ENCODE results near the gene DNAJC7.
"Not testable (repeated sequence)": the region's sequence is repeated elsewhere in the genome, so short reads cannot be mapped to it uniquely, and the experiment has no call there.

DNAJC7 gene

GRCh38 chr17:42027590-42027889, 10.3 kb upstream of the DNAJC7 start:
- no peaks in the 10 kb centered on the region for H3K9me3 ChIP-seq (ENCODE audit: control insufficient read depth, insufficient read depth, low read length)
- H3K4me1 ChIP-seq (ENCODE audit: insufficient read depth, low read length), result peaks cover 29% of the 10 kb centered on the region; the same call in 1 of the 2 replicates
- no peak overlapping the region for H3K9ac ChIP-seq (ENCODE audit: low read depth, low read length)
- H3K36me3 ChIP-seq (ENCODE audit: insufficient read depth, low read length), result peaks cover 14% of the 10 kb centered on the region

- Histone ChIP-seq H3K4me1 (ENCODE audit: insufficient read depth, low read length) (peaks cover 29% of the 10 kb centered on the region; the same call in 1 of the 2 replicates), H3K9me3 (ENCODE audit: control insufficient read depth, insufficient read depth, low read length) (no peaks in the 10 kb centered on the region), H3K9ac (ENCODE audit: low read depth, low read length) (no peak overlapping the region), H3K36me3 (ENCODE audit: insufficient read depth, low read length) (peaks cover 14% of the 10 kb centered on the region)
Measured at GRCh38 chr17:42026857-42027589, 9.8 kb upstream of the DNAJC7 start.

GRCh38 chr17:42025936-42026335, 8.7 kb upstream of the DNAJC7 start:
- peaks cover 18% of the 10 kb centered on the region for H3K36me3 ChIP-seq (ENCODE audit: insufficient read depth, low read length)
- H3K9ac ChIP-seq (ENCODE audit: low read depth, low read length), result no peak overlapping the region
- H3K4me1 ChIP-seq (ENCODE audit: insufficient read depth, low read length), result peaks cover 33% of the 10 kb centered on the region
- H3K9me3 ChIP-seq (ENCODE audit: control insufficient read depth, insufficient read depth, low read length), result no peaks in the 10 kb centered on the region

- H3K4me1 ChIP-seq (ENCODE audit: insufficient read depth, low read length), result peaks cover 33% of the 10 kb centered on the region
- H3K36me3 ChIP-seq (ENCODE audit: insufficient read depth, low read length), result peaks cover 18% of the 10 kb centered on the region
- H3K9ac ChIP-seq (ENCODE audit: low read depth, low read length), result no peak overlapping the region
- H3K9me3 ChIP-seq (ENCODE audit: control insufficient read depth, insufficient read depth, low read length), result no peaks in the 10 kb centered on the region
Measured at GRCh38 chr17:42025191-42025579, 7.9 kb upstream of the DNAJC7 start.

- Histone ChIP-seq H3K36me3 (ENCODE audit: insufficient read depth, low read length) (peaks cover 18% of the 10 kb centered on the region), H3K4me1 (ENCODE audit: insufficient read depth, low read length) (peaks cover 31% of the 10 kb centered on the region), H3K9ac (ENCODE audit: low read depth, low read length) (no peak overlapping the region), H3K9me3 (ENCODE audit: control insufficient read depth, insufficient read depth, low read length) (no peaks in the 10 kb centered on the region)
Measured at GRCh38 chr17:42023524-42024349, 6.5 kb upstream of the DNAJC7 start.

- not testable (repeated sequence) for H3K9me3 ChIP-seq (ENCODE audit: control insufficient read depth, insufficient read depth, low read length)
- Histone ChIP-seq H3K4me1 (ENCODE audit: insufficient read depth, low read length) (peaks cover 13% of the 10 kb centered on the region), H3K9ac (ENCODE audit: low read depth, low read length) (peak overlapping the region; percentile 96; the same call in 1 of the 2 replicates), H3K36me3 (ENCODE audit: insufficient read depth, low read length) (peaks cover 18% of the 10 kb centered on the region)
Measured at GRCh38 chr17:42020845-42021244, 3.6 kb upstream of the DNAJC7 start.

GRCh38 chr17:42019509-42020404, 2.5 kb upstream of the DNAJC7 start, which contains the start of gene NKIRAS2:
NKIRAS2 (plus strand) TSS chr17:42020090; CDS start chr17:42021578, 1,488 bp downstream.
- H3K36me3 ChIP-seq (ENCODE audit: insufficient read depth, low read length), result peaks cover 12% of the 10 kb centered on the region
- peaks cover 9% of the 10 kb centered on the region for H3K4me1 ChIP-seq (ENCODE audit: insufficient read depth, low read length)
- peak within 1 kb of the TSS; percentile 96 for H3K9ac ChIP-seq (ENCODE audit: low read depth, low read length)
- H3K9me3 ChIP-seq (ENCODE audit: control insufficient read depth, insufficient read depth, low read length), result no peaks in the 10 kb centered on the region

- Histone ChIP-seq H3K9me3 (ENCODE audit: control insufficient read depth, insufficient read depth, low read length) (no peaks in the 10 kb centered on the region), H3K36me3 (ENCODE audit: insufficient read depth, low read length) (peaks cover 8% of the 10 kb centered on the region), H3K4me1 (ENCODE audit: insufficient read depth, low read length) (peaks cover 5% of the 10 kb centered on the region), H3K9ac (ENCODE audit: low read depth, low read length) (no peak overlapping the region)
Measured at GRCh38 chr17:42018988-42019387, 1.7 kb upstream of the DNAJC7 start.

- Histone ChIP-seq H3K36me3 (ENCODE audit: insufficient read depth, low read length) (peaks cover 6% of the 10 kb centered on the region), H3K9ac (ENCODE audit: low read depth, low read length) (peak overlapping the region; percentile 93), H3K9me3 (ENCODE audit: control insufficient read depth, insufficient read depth, low read length) (no peaks in the 10 kb centered on the region), H3K4me1 (ENCODE audit: insufficient read depth, low read length) (peaks cover 8% of the 10 kb centered on the region)
Measured at GRCh38 chr17:42018339-42018738, 1.1 kb upstream of the DNAJC7 start.

GRCh38 chr17:42017866-42018200, 594 bp upstream of the DNAJC7 start:
- H3K4me1 ChIP-seq (ENCODE audit: insufficient read depth, low read length), result peaks cover 12% of the 10 kb centered on the region

GRCh38 chr17:42016411-42016831, 818 bp downstream of the DNAJC7 start:
- Histone ChIP-seq H3K4me1 (ENCODE audit: insufficient read depth, low read length) (peaks cover 18% of the 10 kb centered on the region), H3K9ac (ENCODE audit: low read depth, low read length) (peak overlapping the region; percentile 93), H3K9me3 (ENCODE audit: control insufficient read depth, insufficient read depth, low read length) (no peaks in the 10 kb centered on the region), H3K36me3 (ENCODE audit: insufficient read depth, low read length) (peaks cover under 1% of the 10 kb centered on the region; the same call in 1 of the 2 replicates)

More at GRCh38 chr17:42017866-42018200, 594 bp upstream of the DNAJC7 start:
- peak overlapping the region; percentile 93 for H3K9ac ChIP-seq (ENCODE audit: low read depth, low read length)
- H3K9me3 ChIP-seq (ENCODE audit: control insufficient read depth, insufficient read depth, low read length), result no peaks in the 10 kb centered on the region
- H3K36me3 ChIP-seq (ENCODE audit: insufficient read depth, low read length), result peaks cover 4% of the 10 kb centered on the region

GRCh38 chr17:42013740-42014139, 3.5 kb downstream of the DNAJC7 start:
- not testable (repeated sequence) for H3K9ac ChIP-seq (ENCODE audit: low read depth, low read length); H3K36me3 ChIP-seq (ENCODE audit: insufficient read depth, low read length)
- H3K4me1 ChIP-seq (ENCODE audit: insufficient read depth, low read length), result peaks cover 25% of the 10 kb centered on the region

GRCh38 chr17:42012363-42012762, 4.9 kb downstream of the DNAJC7 start:
- peaks cover 25% of the 10 kb centered on the region for H3K4me1 ChIP-seq (ENCODE audit: insufficient read depth, low read length)
- H3K9ac ChIP-seq (ENCODE audit: low read depth, low read length); H3K9me3 ChIP-seq (ENCODE audit: control insufficient read depth, insufficient read depth, low read length); H3K36me3 ChIP-seq (ENCODE audit: insufficient read depth, low read length): not testable (repeated sequence)

More at GRCh38 chr17:42013740-42014139, 3.5 kb downstream of the DNAJC7 start:
- H3K9me3 ChIP-seq (ENCODE audit: control insufficient read depth, insufficient read depth, low read length), result not testable (repeated sequence)

- no peaks in the 10 kb centered on the region for H3K36me3 ChIP-seq (ENCODE audit: insufficient read depth, low read length)
- H3K9me3 ChIP-seq (ENCODE audit: control insufficient read depth, insufficient read depth, low read length), result no peaks in the 10 kb centered on the region
- H3K4me1 ChIP-seq (ENCODE audit: insufficient read depth, low read length), result peaks cover 25% of the 10 kb centered on the region
- H3K9ac ChIP-seq (ENCODE audit: low read depth, low read length), result no peak overlapping the region
Measured at GRCh38 chr17:42010898-42011516, 6.2 kb downstream of the DNAJC7 start.
